GM19463 (cell line): ENCODE measurements around the gene MAP3K5.
A peak's percentile ranks its signal among the peaks of the same experiment; 100 is the strongest.
"Not testable (repeated sequence)": the region's sequence is repeated elsewhere in the genome, so short reads cannot be mapped to it uniquely, and the experiment has no call there.

Experiments
- ATAC-seq: cut with Tn5 transposase; IDR thresholded peaks from one replicate; pipeline ENCODE4 v1.9.1; 2021; ENCODE audit warnings: mild to moderate bottlenecking, moderate library complexity; ENCODE audit not compliant: unreplicated experiment

MAP3K5 gene

GRCh38 chr6:136590846-136591245 is 201.4 kb downstream of the MAP3K5 start:
- ATAC-seq: not testable (repeated sequence)

GRCh38 chr6:136587527-136587926 is 204.8 kb downstream of the MAP3K5 start:
- no peak for ATAC-seq

DNA sequence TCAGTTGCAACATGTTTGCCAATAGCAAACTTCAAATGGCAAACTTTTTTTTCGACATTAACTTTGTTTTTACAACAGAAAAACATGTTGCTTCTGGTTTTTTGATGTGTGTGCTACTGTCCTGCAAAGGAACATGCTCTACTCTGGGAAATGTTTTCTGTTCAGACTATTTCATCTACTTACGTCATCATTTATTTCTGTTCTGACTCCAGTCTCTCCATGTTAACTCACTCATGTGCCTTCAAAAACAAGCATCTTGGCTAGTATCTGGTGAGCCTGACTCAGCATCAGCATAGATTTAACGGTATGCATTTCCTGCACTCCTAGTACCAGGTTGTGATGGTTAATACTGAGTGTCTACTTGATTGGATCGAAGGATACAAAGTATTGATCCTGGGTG is 206.0 kb downstream of the MAP3K5 start:
- ATAC-seq: no peak

- ATAC-seq: not testable (repeated sequence)
Measured at GRCh38 chr6:136585523-136585922, 206.8 kb downstream of the MAP3K5 start.

GRCh38 chr6:136584290-136584689 is 208.0 kb downstream of the MAP3K5 start:
- ATAC-seq: not testable (repeated sequence)

- ATAC-seq: no peak
Measured at GRCh38 chr6:136582711-136583471, 209.4 kb downstream of the MAP3K5 start.

DNA sequence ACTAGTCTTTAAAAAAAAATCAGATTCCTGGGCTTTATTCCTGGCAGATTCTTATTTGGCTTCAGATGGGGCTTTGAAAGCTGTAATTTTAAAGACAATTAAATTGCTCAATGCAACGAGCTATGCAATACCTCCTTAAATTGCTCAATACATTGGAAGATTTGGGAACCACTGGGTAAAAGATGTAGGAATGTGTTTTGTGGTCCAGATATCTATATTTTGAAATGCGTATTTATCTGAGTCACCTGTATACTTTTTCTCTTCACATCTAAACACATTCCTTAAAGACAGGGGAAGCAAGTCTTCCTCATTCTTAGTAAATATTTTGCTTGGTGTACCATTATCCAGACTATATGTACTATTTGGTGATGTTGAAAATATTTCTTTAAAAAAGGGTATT is 212.5 kb downstream of the MAP3K5 start:
- no peak for ATAC-seq

DNA sequence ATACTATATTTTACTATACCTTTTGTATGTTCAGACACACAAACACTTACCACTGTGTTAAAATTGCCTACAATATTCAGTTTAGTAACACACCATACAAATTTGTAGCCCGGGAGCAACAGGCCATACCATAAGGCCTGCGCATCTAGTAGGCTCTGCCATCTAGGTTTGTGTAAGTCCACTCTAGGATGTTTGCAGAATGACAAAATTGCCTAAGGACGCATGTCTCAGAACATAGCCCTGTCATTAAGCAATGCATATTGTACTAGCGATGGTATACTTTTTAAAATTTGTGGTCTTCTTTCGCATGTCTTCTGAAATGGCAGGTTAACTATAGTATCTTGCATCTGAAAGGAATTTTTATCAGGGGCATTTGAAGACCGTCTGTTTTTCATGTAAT is 215.5 kb downstream of the MAP3K5 start:
- ATAC-seq: no peak

DNA sequence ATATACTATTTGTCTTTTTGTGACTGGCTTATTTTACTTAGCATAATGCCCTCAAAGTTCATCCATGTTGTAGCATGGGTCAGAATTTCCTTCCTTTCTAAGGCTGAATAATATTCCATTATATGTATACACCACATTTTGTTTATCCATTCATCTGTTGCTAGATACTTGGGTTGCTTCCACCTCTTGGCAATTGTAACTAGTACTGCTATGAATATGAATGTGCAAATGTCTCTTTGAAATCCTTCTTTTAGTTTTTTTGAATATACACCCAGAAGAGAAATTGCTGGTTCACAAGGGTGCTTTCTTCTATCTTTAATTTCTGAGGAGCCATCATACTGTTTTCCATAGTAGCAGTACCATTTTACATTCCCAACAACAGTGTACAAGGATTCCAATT is 220.8 kb downstream of the MAP3K5 start:
- ATAC-seq: no peak

- ATAC-seq: no peak
Measured at GRCh38 chr6:136571065-136571464, 221.2 kb downstream of the MAP3K5 start.

DNA sequence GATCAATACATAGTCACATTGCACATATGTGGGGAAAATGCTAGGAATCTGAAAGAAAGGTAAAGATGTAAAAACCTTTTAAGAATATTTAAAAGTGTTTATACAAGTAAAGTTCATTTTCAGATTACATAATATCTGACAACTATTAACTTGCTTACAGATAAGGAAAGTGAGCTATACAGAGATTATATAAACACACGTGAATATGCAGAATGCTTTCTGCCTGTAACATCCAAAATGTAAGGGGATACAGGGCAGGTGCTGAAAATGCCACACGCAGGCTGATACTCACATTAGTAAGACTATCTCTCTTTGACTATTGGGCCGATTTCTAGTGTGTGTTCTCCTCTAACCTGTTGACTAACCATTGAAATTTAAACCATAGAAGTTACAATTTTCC is 224.1 kb downstream of the MAP3K5 start:
- ATAC-seq: no peak

DNA sequence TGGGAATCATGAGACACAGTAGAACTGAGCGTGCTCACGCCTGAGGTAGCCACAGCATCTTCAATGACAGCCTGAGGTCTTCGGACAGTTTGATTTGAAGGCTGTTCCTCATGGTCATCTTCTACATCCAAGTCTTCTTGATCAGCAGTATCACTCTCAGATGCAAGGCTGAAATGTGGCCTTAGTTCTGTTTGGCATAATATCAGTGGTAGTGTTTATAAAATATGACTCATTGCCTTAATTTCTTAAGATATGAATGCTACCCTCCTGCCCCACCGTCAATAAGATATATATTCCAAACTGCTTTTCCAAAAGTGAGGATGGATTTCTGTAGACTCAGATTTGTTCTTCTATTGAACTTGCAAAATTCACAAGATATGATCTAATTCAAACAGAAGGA is 224.6 kb downstream of the MAP3K5 start:
- no peak for ATAC-seq

GRCh38 chr6:136566851-136567250 is 225.4 kb downstream of the MAP3K5 start:
- ATAC-seq: no peak

DNA sequence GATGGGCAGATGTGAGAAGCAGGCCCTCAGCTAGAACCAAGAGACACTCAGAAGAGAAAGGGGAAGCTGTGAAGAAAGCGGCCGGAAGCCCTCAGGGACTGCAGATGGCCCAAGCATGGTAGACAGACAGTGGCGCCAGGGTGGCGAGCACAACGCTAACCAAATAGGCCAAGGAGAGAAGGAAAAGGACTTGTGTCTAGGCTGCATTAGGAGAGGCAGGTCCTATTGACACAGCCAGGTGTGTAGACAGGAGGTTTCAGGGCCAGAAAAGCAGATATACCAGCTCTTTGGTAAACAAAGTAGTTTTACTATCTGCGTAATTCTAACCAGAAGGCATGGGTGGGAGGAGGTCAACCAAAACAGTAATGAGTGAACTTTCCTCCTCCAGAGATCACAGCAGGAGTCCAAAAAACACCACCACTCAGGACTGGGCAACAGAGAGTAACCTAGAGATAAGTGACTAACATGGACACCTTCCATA is 226.2 kb downstream of the MAP3K5 start:
- no peak for ATAC-seq

- ATAC-seq: no peak
Measured at GRCh38 chr6:136564180-136564579, 228.1 kb downstream of the MAP3K5 start.

DNA sequence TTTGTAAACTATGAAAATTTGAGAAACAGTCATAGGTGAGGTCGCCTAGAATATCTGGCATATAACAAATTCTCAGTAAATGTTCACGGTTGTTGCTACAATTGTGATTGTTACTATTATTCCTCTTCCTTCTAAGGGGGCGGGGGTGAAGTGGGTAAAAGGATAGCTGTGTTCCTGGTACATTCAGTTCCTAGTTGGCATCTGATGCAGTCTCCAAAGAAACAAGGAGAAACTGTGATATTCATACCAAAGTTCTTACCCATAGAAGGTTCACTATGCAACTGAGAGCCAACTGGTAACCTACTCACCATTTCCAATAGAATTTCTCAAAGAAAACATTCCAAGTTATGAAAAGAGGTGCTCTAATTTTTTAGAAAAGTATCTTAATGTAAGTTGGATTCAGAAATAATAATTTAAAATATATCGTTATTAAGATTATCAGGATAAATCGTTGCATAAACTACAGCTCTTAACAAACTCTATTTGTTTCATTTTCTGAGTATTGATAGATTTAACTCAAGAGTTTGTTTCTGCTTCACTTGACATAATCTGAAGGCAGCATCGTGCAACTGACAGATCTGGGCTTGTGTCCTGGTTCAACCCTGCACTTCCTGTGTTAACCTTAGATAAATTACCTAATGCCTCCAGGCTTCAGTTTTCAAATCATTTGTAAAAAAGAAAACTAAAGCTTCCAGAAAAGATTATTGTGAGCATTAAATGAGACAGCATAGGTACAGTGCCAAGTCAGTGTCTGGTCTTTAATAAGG is 228.7 kb downstream of the MAP3K5 start:
- no peak for ATAC-seq

- no peak for ATAC-seq
Measured at GRCh38 chr6:136562211-136562610, 230.1 kb downstream of the MAP3K5 start.

- no peak for ATAC-seq
Measured at GRCh38 chr6:136553166-136553787, 239.0 kb downstream of the MAP3K5 start.

DNA sequence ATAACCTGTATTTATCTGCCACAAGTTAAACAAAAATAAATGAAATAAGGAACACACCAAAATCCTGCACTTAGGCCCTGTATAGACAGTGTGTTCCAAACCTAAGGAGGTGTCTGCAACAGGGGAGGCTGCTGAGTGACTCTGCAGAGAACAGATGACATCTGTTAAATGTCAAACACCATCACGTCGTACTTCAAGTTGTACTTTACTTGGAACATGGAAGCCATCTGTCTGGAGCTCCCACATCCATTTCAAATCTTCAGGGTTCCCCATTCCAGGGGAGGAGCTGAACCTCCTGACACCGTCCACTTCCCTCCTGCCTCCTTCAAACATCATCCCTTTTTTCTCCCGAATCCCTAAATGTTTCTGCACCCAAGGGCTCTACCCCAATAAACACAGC is 240.2 kb downstream of the MAP3K5 start:
- ATAC-seq: no peak

DNA sequence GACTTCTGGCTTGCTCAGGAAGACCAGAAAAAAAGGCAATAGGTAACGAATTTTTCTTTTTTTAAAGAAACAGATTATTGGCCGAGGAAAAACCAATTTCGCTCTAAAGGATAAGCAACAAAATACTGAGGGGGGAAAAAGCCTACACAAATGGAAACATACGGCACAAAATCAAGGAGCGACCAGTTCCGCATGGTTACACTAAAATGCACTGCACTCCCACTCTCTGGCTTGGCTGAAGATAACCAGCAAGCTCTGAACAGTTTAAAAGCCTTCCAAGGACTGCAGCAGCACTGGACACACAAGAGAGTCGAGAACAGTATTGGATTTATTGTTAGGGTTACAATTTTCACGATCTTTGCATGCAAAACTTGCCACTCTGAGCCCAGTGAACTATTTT is 241.2 kb downstream of the MAP3K5 start:
- no peak for ATAC-seq

- peak; percentile 85 for ATAC-seq
Measured at GRCh38 chr6:136550330-136551071, 241.8 kb downstream of the MAP3K5 start, which contains the start of gene MAP7. Gene MAP7, minus strand, starts transcription at chr6:136550422. Its CDS starts 14 bp downstream, at chr6:136550408.
